ENCODE data around the gene KRTAP4-11. TPM values are rescaled to one million over a fixed set of nuclear protein-coding genes. Genes with fewer than 3 reads are reported as not detected.

The KRTAP4-11 gene
- total RNA-seq, 3 donors from 2014 or later (not counting 1 experiment from before 2014, with no cell fraction given): not detected

DNA sequence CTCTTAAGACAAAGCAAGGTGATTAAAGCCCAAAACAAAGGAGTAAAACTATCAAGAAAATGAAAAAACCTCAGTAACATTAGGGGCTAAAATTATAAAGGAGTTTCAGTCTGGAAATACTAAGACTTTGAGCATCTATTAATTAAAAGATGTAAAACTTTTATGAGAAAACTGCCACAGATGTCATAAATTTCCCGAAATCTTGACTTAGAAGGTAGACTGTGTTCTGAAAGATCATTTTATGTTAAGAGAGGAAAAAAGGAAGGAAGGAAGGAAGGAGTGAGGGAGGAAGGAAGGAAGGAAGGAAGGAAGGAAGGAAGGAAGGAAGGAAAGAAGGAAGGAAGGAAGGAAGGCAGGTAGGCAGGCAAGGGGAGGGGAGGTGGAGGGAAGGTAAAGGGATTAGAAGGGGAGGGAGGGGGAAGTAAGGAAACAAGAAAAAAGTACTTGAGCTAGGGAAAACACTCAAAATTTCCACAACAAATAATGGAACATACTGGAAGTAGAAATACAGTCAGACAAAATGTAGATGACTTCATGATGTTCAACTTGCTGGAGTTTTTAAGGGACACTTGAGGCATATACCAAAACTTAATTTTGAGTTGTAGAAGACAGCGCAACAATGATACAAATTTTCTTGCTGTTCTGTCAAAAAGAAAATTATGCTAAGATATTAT is 29.5 kb upstream of the KRTAP4-11 start:
- H3K4me3 ChIP-seq (ENCODE audit: low read length): no peak overlapping the region
- 100% methylated on average over 2 of the region's 2 CpGs for whole genome bisulfite sequencing (ENCODE audit: insufficient coverage)
- no peaks in the 10 kb centered on the region for H3K4me1 ChIP-seq (ENCODE audit: control insufficient read depth, insufficient read depth, low read length)
- H3K27me3 ChIP-seq (ENCODE audit: control insufficient read depth, insufficient read depth, low read length): no peaks in the 10 kb centered on the region
- intact Hi-C loops (cut with micrococcal nuclease): no loop called here
- no peak for DNase-seq
- no peak for ATAC-seq
- H3K36me3 ChIP-seq (ENCODE audit: control insufficient read depth, insufficient read depth, low read length): no peaks in the 10 kb centered on the region
- no peak overlapping the region for H3K4me3 Mint-ChIP-seq
- H3K27ac ChIP-seq (ENCODE audit: low read length): no peak overlapping the region
- H3K27me3 Mint-ChIP-seq (ENCODE audit: low read depth in 2 of 2): peaks cover 11 to 17% of the 10 kb centered on the region in 2 donors
- H3K4me1 Mint-ChIP-seq: no peaks in the 10 kb centered on the region
- no peaks in the 10 kb centered on the region for H3K9me3 ChIP-seq (ENCODE audit: control insufficient read depth, insufficient read depth, low read length)
- H3K36me3 Mint-ChIP-seq: no peaks in the 10 kb centered on the region
- TF ChIP-seq, protein P1, sequence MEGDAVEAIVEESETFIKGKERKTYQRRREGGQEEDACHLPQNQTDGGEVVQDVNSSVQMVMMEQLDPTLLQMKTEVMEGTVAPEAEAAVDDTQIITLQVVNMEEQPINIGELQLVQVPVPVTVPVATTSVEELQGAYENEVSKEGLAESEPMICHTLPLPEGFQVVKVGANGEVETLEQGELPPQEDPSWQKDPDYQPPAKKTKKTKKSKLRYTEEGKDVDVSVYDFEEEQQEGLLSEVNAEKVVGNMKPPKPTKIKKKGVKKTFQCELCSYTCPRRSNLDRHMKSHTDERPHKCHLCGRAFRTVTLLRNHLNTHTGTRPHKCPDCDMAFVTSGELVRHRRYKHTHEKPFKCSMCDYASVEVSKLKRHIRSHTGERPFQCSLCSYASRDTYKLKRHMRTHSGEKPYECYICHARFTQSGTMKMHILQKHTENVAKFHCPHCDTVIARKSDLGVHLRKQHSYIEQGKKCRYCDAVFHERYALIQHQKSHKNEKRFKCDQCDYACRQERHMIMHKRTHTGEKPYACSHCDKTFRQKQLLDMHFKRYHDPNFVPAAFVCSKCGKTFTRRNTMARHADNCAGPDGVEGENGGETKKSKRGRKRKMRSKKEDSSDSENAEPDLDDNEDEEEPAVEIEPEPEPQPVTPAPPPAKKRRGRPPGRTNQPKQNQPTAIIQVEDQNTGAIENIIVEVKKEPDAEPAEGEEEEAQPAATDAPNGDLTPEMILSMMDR (IDR thresholded peaks at IDR 0.05): no peak
- peaks cover 2 to 4% of the 10 kb centered on the region in 2 donors for H3K9me3 Mint-ChIP-seq
- H3K27ac Mint-ChIP-seq: no peak overlapping the region

DNA sequence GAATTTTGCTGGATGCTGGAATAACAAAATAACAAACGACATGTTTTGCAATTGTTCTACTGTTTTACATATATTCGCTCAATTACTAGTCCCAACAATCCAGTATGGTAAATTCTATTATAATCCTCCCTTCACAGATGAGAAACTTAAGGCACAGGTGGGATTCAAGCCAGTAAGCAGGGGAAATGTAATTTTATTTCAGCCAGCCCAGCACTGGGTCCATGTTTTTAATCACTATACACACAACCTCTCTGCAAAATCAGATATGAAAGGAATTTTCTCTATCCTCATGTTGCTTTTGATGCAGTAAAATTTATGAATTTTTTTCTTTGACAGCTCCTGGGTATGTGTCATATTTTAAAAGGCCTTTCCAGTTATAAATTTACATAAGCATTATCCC is 27.1 kb upstream of the KRTAP4-11 start:
- Mint-ChIP-seq H3K4me3 (no peak overlapping the region), H3K9me3 (peaks cover 2 to 4% of the 10 kb centered on the region in 2 donors), H3K27me3 (ENCODE audit: low read depth in 2 of 2) (peaks cover 14 to 23% of the 10 kb centered on the region in 2 donors), H3K36me3 (no peaks in the 10 kb centered on the region), H3K27ac (no peak overlapping the region), H3K4me1 (no peaks in the 10 kb centered on the region)
- no peak for ATAC-seq
- DNase-seq: no peak
- Histone ChIP-seq H3K27me3 (ENCODE audit: control insufficient read depth, insufficient read depth, low read length) (no peaks in the 10 kb centered on the region), H3K4me1 (ENCODE audit: control insufficient read depth, insufficient read depth, low read length) (no peaks in the 10 kb centered on the region), H3K9me3 (ENCODE audit: control insufficient read depth, insufficient read depth, low read length) (no peaks in the 10 kb centered on the region), H3K36me3 (ENCODE audit: control insufficient read depth, insufficient read depth, low read length) (no peaks in the 10 kb centered on the region), H3K4me3 (ENCODE audit: low read length) (no peak overlapping the region), H3K27ac (ENCODE audit: low read length) (no peak overlapping the region)
- 83% methylated on average over 2 of the region's 2 CpGs for WGBS (ENCODE audit: insufficient coverage)
- intact Hi-C loops (cut with micrococcal nuclease): no loop called here
- TF ChIP-seq, protein P1 (IDR thresholded peaks at IDR 0.05): no peak

DNA sequence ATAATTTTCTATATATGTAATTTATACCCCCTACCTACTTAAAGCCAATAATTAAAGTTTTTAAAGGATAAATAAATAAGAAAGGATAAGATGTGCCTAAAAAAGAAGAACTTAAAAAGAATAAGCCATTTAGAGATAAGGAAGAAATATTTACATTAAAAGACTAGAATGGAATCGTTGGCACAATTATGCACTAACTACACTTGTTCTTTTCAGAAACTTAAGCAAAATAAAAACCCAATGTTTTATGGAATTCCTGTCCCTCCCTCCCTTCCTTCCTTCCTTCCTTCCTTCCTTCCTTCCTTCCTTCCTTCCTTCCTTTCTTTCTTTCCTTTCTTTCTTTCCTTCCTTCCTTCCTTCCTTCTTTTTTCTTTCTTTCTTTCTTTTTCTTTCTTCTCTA is 26.7 kb upstream of the KRTAP4-11 start:
- DNase-seq (no peak), ATAC-seq (no peak)
- no peaks in the 10 kb centered on the region for H3K9me3 ChIP-seq (ENCODE audit: control insufficient read depth, insufficient read depth, low read length)
- TF ChIP-seq, protein P1 (IDR thresholded peaks at IDR 0.05): no peak
- H3K36me3 ChIP-seq (ENCODE audit: control insufficient read depth, insufficient read depth, low read length): no peaks in the 10 kb centered on the region
- Mint-ChIP-seq H3K27me3 (ENCODE audit: low read depth in 2 of 2) (peaks cover 14 to 24% of the 10 kb centered on the region in 2 donors), H3K9me3 (peaks cover 2 to 4% of the 10 kb centered on the region in 2 donors), H3K4me3 (no peak overlapping the region), H3K4me1 (no peaks in the 10 kb centered on the region), H3K27ac (no peak overlapping the region), H3K36me3 (no peaks in the 10 kb centered on the region)
- H3K4me3 ChIP-seq (ENCODE audit: low read length): no peak overlapping the region
- no peaks in the 10 kb centered on the region for H3K27me3 ChIP-seq (ENCODE audit: control insufficient read depth, insufficient read depth, low read length)
- intact Hi-C loops (cut with micrococcal nuclease): no loop called here
- H3K27ac ChIP-seq (ENCODE audit: low read length): no peak overlapping the region
- H3K4me1 ChIP-seq (ENCODE audit: control insufficient read depth, insufficient read depth, low read length): no peaks in the 10 kb centered on the region
- WGBS (ENCODE audit: insufficient coverage): 100% methylated on average over 1 of the region's 1 CpG

DNA sequence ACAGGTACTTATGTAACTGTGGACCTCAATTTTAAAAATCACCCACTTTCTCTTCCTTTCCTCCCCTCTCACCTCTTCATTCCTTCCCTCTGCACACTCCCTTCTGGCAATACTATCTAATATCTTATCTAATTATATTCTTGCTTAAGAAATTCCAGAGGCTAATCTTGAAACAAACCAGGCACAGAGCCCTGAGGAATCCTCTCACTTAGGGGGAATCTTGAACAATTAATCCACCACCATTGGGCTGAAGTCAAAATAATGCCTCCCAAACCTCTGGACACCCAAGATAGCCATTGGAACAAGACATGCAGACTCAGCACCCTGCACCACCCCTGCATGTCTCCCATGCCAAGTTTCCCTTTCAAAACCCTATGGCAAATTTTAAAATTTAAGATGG is 23.2 kb upstream of the KRTAP4-11 start:
- H3K27ac Mint-ChIP-seq: no peak overlapping the region
- H3K9me3 ChIP-seq (ENCODE audit: control insufficient read depth, insufficient read depth, low read length): no peaks in the 10 kb centered on the region
- no peaks in the 10 kb centered on the region for H3K4me1 Mint-ChIP-seq
- H3K36me3 Mint-ChIP-seq: no peaks in the 10 kb centered on the region
- H3K36me3 ChIP-seq (ENCODE audit: control insufficient read depth, insufficient read depth, low read length): no peaks in the 10 kb centered on the region
- H3K4me3 ChIP-seq (ENCODE audit: low read length): no peak overlapping the region
- H3K4me1 ChIP-seq (ENCODE audit: control insufficient read depth, insufficient read depth, low read length): no peaks in the 10 kb centered on the region
- DNase-seq (no peak), ATAC-seq (no peak)
- no peak overlapping the region for H3K4me3 Mint-ChIP-seq
- H3K27me3 ChIP-seq (ENCODE audit: control insufficient read depth, insufficient read depth, low read length): no peaks in the 10 kb centered on the region
- intact Hi-C loops (cut with micrococcal nuclease): no loop called here
- peaks cover 15 to 22% of the 10 kb centered on the region in 2 donors for H3K27me3 Mint-ChIP-seq (ENCODE audit: low read depth in 2 of 2)
- peaks cover 4 to 5% of the 10 kb centered on the region in 2 donors for H3K9me3 Mint-ChIP-seq
- TF ChIP-seq, protein P1 (IDR thresholded peaks at IDR 0.05): no peak
- no peak overlapping the region for H3K27ac ChIP-seq (ENCODE audit: low read length)
